Keratinocyte (primary cell): ENCODE measurements around the gene PRLHR. TPM values are rescaled to one million over a fixed set of nuclear protein-coding genes. Genes with fewer than 3 reads are reported as not detected.

Experiments used
- DNase-seq: peaks from one replicate; pipeline ENCODE4 v3.0.0-alpha.2; 2011; ENCODE audit warnings: low read depth, missing footprints, low spot score
- FAIRE-seq: peaks from 2 replicates; lab custom pipeline; 2011; peaks lifted over from hg19 to GRCh38; lab: Jason Lieb, UNC
- H2AFZ ChIP-seq: 2 replicates; pipeline ENCODE4 v1.6.0; 2012; ENCODE audit warnings: low read length, control low read depth, inconsistent platforms; ENCODE audit not compliant: control insufficient read depth
- H3K27ac ChIP-seq: 2 replicates; pipeline ENCODE4 v1.5.1; 2011; ENCODE audit warnings: low read length; ENCODE audit not compliant: control insufficient read depth, insufficient read depth
- H3K27me3 ChIP-seq: 3 replicates; pipeline ENCODE4 v1.6.0; 2011; ENCODE audit warnings: low read length; ENCODE audit not compliant: control insufficient read depth, insufficient read depth; ENCODE audit errors: extremely low read depth
- H3K36me3 ChIP-seq, 2 experiments: 2 replicates in 1 of 2; 3 replicates in 1 of 2; pipeline ENCODE4 v1.5.1; 2011; ENCODE audit warnings: low read length in 2 of 2, mild to moderate bottlenecking in 1 of 2; ENCODE audit not compliant: control insufficient read depth in 2 of 2, insufficient read depth in 2 of 2; ENCODE audit errors: extremely low read depth in 1 of 2
- H3K4me1 ChIP-seq: 3 replicates; pipeline ENCODE4 v1.5.1; 2011; ENCODE audit warnings: low read length; ENCODE audit not compliant: control insufficient read depth, insufficient read depth; ENCODE audit errors: extremely low read depth
- H3K4me2 ChIP-seq: 3 replicates; pipeline ENCODE4 v1.6.0; 2011; ENCODE audit warnings: low read depth, low read length; ENCODE audit not compliant: control insufficient read depth, insufficient read depth; ENCODE audit errors: extremely low read depth
- H3K4me3 ChIP-seq, 3 experiments: fragments of 200-600 bp in 1 of 3; sonication (generic) in 1 of 3; 2 replicates in 2 of 3; 3 replicates in 1 of 3; pipeline ENCODE4 v1.5.1; 2011 to 2016; ENCODE audit warnings: low read length in 3 of 3, mild to moderate bottlenecking in 3 of 3, control low read depth in 2 of 3, inconsistent platforms in 1 of 3, low read depth in 1 of 3, mixed read lengths in 1 of 3, mixed run types in 1 of 3, moderate library complexity in 1 of 3; ENCODE audit not compliant: control insufficient read depth in 2 of 3, insufficient read depth in 2 of 3; ENCODE audit errors: extremely low read depth in 1 of 3
- H3K79me2 ChIP-seq: 2 replicates; pipeline ENCODE4 v1.6.0; 2012; ENCODE audit warnings: low read length; ENCODE audit not compliant: control insufficient read depth, insufficient read depth
- H3K9ac ChIP-seq: 3 replicates; pipeline ENCODE4 v1.6.0; 2011; ENCODE audit warnings: low read length; ENCODE audit not compliant: control insufficient read depth, insufficient read depth; ENCODE audit errors: extremely low read depth
- H3K9me1 ChIP-seq: 3 replicates; pipeline ENCODE4 v1.6.0; 2011; ENCODE audit warnings: low read length; ENCODE audit not compliant: control insufficient read depth, insufficient read depth; ENCODE audit errors: extremely low read depth
- H3K9me3 ChIP-seq: 2 replicates; pipeline ENCODE4 v1.5.1; 2012; ENCODE audit warnings: low read depth, low read length; ENCODE audit not compliant: control insufficient read depth
- H4K20me1 ChIP-seq: 3 replicates; pipeline ENCODE4 v1.6.0; 2011; ENCODE audit warnings: low read length; ENCODE audit not compliant: control insufficient read depth, insufficient read depth; ENCODE audit errors: extremely low read depth
- CTCF ChIP-seq, 3 experiments: IDR thresholded peaks in 1 of 3; conservative IDR thresholded peaks in 1 of 3; optimal IDR thresholded peaks in 1 of 3; 2 replicates in 2 of 3; 3 replicates in 1 of 3; pipeline versions ENCODE3 to v1.5.1; 2011; ENCODE audit warnings: low read length in 3 of 3, mild to moderate bottlenecking in 3 of 3, moderate library complexity in 2 of 3, control low read depth in 1 of 3, inconsistent platforms in 1 of 3; ENCODE audit not compliant: insufficient read depth in 2 of 3; ENCODE audit errors: extremely low read depth in 1 of 3
- EZH2 ChIP-seq: IDR thresholded peaks from one replicate; pipeline ENCODE4 v1.6.1; 2012; ENCODE audit warnings: inconsistent platforms, mild to moderate bottlenecking, low read length, moderate library complexity
- dilution Hi-C: fragments of 300-500 bp; cut with MboI; formaldehyde crosslinking; loops from one replicate; pipeline ENCODE4 v1.7.0; 2020; ENCODE audit warnings: low sequenced_read_pairs; ENCODE audit not compliant: extremely low pct_ligation_motif_present
- polyA plus RNA-seq, 5 experiments: library from polyadenylated mRNA; depleted of rRNA in 3 of 5; stranded (reverse) in 3 of 5; stranded (forward) in 1 of 5; unstranded in 1 of 5; fragments of >200 nt; gene quantifications; 1 replicate in 1 of 5; 2 replicates in 3 of 5; 3 replicates in 1 of 5; pipeline versions ENCODE4 v1.2.1 to v1.2.3, GENCODE V29; 2011 to 2012; ENCODE audit warnings: missing spikeins in 2 of 5, low read depth in 1 of 5, low replicate concordance in 1 of 5

The PRLHR gene
- polyA plus RNA-seq, 1 donor (not counting 4 experiments of a cell fraction or from before 2014, with no cell fraction given) = not detected

- Histone ChIP-seq H3K27ac (no peak overlapping the region), H3K4me3 (no peak overlapping the region), H3K27me3 (peaks cover 9% of the 10 kb centered on the region), H3K9me3 (no peaks in the 10 kb centered on the region), H3K4me2 (no peak overlapping the region), H3K9ac (no peak overlapping the region), H3K36me3 (no peaks in the 10 kb centered on the region), H4K20me1 (no peaks in the 10 kb centered on the region), H3K9me1 (no peaks in the 10 kb centered on the region), H2AFZ (no peak overlapping the region), H3K4me1 (peaks cover 14% of the 10 kb centered on the region), H3K79me2 (no peaks in the 10 kb centered on the region)
- FAIRE-seq = no peak
- dilution Hi-C loops = no loop called here
- peak; percentile 4 for DNase-seq
- TF ChIP-seq CTCF (optimal IDR thresholded peaks at IDR 0.05 in 1 of 3, IDR thresholded peaks at IDR 0.05 in 1 of 3, conservative IDR thresholded peaks at IDR 0.05 in 1 of 3; ENCODE audit: extremely low read depth in 1 of 3, insufficient read depth in 2 of 3, low read length in 3 of 3) (no peak), EZH2 (no peak)
Observed at GRCh38 chr10:118583611-118584010, 11.8 kb downstream of the PRLHR start.

- H4K20me1 ChIP-seq = no peaks in the 10 kb centered on the region
Observed at GRCh38 chr10:118582511-118582910, 12.9 kb downstream of the PRLHR start.

More at GRCh38 chr10:118582511-118582910, 12.9 kb downstream of the PRLHR start:
- Histone ChIP-seq H3K4me1 (peaks cover 14% of the 10 kb centered on the region), H3K9me3 (no peaks in the 10 kb centered on the region), H3K79me2 (no peaks in the 10 kb centered on the region), H3K4me2 (no peak overlapping the region), H3K36me3 (no peaks in the 10 kb centered on the region), H3K9ac (no peak overlapping the region), H3K27me3 (peaks cover 8% of the 10 kb centered on the region), H3K27ac (no peak overlapping the region), H2AFZ (no peak overlapping the region), H3K4me3 (no peak overlapping the region), H3K9me1 (no peaks in the 10 kb centered on the region)
- dilution Hi-C loops = no loop called here
- no peak for TF ChIP-seq EZH2
- no peak for TF ChIP-seq CTCF (optimal IDR thresholded peaks at IDR 0.05 in 1 of 3, IDR thresholded peaks at IDR 0.05 in 1 of 3, conservative IDR thresholded peaks at IDR 0.05 in 1 of 3; ENCODE audit: extremely low read depth in 1 of 3, insufficient read depth in 2 of 3, low read length in 3 of 3)
- DNase-seq (no peak), FAIRE-seq (no peak)
